GM12891 (cell line): ENCODE data around the gene VPS52.

ENCODE experiments used
- POLR2A ChIP-seq: IDR thresholded peaks from 2 replicates; pipeline ENCODE4 v1.6.1; 2011; ENCODE audit warnings: low read depth, low read length, control low read depth
- POLR2AphosphoS5 ChIP-seq: IDR thresholded peaks from 2 replicates; pipeline ENCODE4 v1.6.1; 2011; ENCODE audit warnings: low read depth, low read length, control low read depth
- TAF1 ChIP-seq: IDR thresholded peaks from 2 replicates; pipeline ENCODE4 v1.6.1; 2011; ENCODE audit warnings: low read depth, low read length, control low read depth

GRCh38 chr6:33215271-33216116, 56.2 kb downstream of the VPS52 start:
- TF ChIP-seq POLR2AphosphoS5, result no peak
- no peak for TF ChIP-seq TAF1
- no peak for TF ChIP-seq POLR2A
